ENCODE measurements around the gene CUX1.

Gene CUX1

DNA sequence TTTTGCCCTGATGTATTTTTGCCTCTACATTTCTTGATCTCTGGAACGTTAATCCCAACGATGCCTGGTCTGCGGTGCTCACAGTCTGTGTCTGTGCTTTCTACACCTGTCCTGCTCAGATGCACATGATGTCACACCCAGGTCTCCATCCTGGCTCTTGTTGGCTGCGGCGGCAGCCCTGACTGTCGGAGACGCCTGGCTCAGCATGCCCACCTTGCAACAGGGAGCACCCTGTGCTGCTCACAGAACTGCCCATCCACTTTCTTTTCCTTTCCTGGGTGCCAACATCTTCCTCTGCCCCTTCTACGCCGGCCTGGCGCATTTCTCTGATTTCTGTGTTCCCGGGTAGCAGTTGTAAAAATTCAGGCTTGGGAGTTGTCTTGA, 106.2 kb downstream of the CUX1 start:
- no peak overlapping the region for H3K4me2 ChIP-seq (ENCODE audit: low read length)
- H3K9me3 ChIP-seq (ENCODE audit: control insufficient read depth, insufficient read depth, low read length) = no peaks in the 10 kb centered on the region
- H3K27me3 ChIP-seq (ENCODE audit: control insufficient read depth, low read length) = no peaks in the 10 kb centered on the region
- H3F3A ChIP-seq (ENCODE audit: control insufficient read depth, insufficient read depth) = no peaks in the 10 kb centered on the region
- no peak overlapping the region for H3K27ac ChIP-seq (ENCODE audit: low read depth, low read length)
- TF ChIP-seq EZH2phosphoT487 (IDR thresholded peaks at IDR 0.05; ENCODE audit: borderline replicate concordance, low read length) = no peak
- TF ChIP-seq, protein P1, sequence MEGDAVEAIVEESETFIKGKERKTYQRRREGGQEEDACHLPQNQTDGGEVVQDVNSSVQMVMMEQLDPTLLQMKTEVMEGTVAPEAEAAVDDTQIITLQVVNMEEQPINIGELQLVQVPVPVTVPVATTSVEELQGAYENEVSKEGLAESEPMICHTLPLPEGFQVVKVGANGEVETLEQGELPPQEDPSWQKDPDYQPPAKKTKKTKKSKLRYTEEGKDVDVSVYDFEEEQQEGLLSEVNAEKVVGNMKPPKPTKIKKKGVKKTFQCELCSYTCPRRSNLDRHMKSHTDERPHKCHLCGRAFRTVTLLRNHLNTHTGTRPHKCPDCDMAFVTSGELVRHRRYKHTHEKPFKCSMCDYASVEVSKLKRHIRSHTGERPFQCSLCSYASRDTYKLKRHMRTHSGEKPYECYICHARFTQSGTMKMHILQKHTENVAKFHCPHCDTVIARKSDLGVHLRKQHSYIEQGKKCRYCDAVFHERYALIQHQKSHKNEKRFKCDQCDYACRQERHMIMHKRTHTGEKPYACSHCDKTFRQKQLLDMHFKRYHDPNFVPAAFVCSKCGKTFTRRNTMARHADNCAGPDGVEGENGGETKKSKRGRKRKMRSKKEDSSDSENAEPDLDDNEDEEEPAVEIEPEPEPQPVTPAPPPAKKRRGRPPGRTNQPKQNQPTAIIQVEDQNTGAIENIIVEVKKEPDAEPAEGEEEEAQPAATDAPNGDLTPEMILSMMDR (IDR thresholded peaks at IDR 0.05; ENCODE audit: low read depth, low read length, poor library complexity, severe bottlenecking) = no peak
- no peak overlapping the region for H3K4me3 ChIP-seq (ENCODE audit: low read length)
- H3K79me2 ChIP-seq (ENCODE audit: control insufficient read depth, low read length) = peaks cover 94% of the 10 kb centered on the region
- H3K9me2 ChIP-seq (replicated peaks; ENCODE audit: control insufficient read depth, low read length) = no peaks in the 10 kb centered on the region
- H3K36me3 ChIP-seq (ENCODE audit: control insufficient read depth, low read length) = peaks cover 71% of the 10 kb centered on the region
- H3K4me1 ChIP-seq (ENCODE audit: control insufficient read depth, low read length) = no peaks in the 10 kb centered on the region
- peaks cover 24% of the 10 kb centered on the region; the same call in 1 of the 2 replicates for H4K20me1 ChIP-seq (ENCODE audit: control insufficient read depth, insufficient read depth, low read depth, low read length)

DNA sequence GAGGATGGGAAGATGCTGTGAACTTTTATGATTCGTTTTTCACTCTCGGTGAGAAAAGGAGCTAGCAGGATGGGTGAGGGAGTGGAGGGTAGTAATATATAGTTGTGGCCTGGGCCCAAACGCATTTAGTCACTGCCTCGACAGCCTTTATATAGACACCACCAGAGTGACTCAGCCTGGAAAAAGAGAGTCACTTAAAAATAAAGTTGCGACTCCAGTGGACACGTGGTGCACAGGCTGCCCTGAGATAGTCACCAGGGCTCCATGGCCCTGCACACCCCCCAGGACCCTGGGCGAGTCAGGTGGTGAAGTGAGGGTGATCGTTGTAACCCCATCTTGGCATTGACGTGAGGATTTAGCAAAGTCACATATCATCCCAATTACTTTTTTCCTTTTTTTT, 106.7 kb downstream of the CUX1 start:
- no peaks in the 10 kb centered on the region for H3K9me2 ChIP-seq (replicated peaks; ENCODE audit: control insufficient read depth, low read length)
- H3K9me3 ChIP-seq (ENCODE audit: control insufficient read depth, insufficient read depth, low read length) = no peaks in the 10 kb centered on the region
- H3K36me3 ChIP-seq (ENCODE audit: control insufficient read depth, low read length) = peaks cover 66% of the 10 kb centered on the region
- H3K27me3 ChIP-seq (ENCODE audit: control insufficient read depth, low read length) = no peaks in the 10 kb centered on the region
- H3F3A ChIP-seq (ENCODE audit: control insufficient read depth, insufficient read depth) = 0 out of 2 replicates have a peak, but pooled peaks cover 2% of the 10 kb centered on the region
- no peak overlapping the region for H3K4me2 ChIP-seq (ENCODE audit: low read length)
- H3K4me1 ChIP-seq (ENCODE audit: control insufficient read depth, low read length) = no peaks in the 10 kb centered on the region
- TF ChIP-seq EZH2phosphoT487 (IDR thresholded peaks at IDR 0.05; ENCODE audit: borderline replicate concordance, low read length) = no peak
- TF ChIP-seq, protein P1 (IDR thresholded peaks at IDR 0.05; ENCODE audit: low read depth, low read length, poor library complexity, severe bottlenecking) = no peak
- H4K20me1 ChIP-seq (ENCODE audit: control insufficient read depth, insufficient read depth, low read depth, low read length) = peaks cover 24% of the 10 kb centered on the region; the same call in 1 of the 2 replicates
- peaks cover 92% of the 10 kb centered on the region for H3K79me2 ChIP-seq (ENCODE audit: control insufficient read depth, low read length)
- H3K4me3 ChIP-seq (ENCODE audit: low read length) = no peak overlapping the region
- no peak overlapping the region for H3K27ac ChIP-seq (ENCODE audit: low read depth, low read length)

DNA sequence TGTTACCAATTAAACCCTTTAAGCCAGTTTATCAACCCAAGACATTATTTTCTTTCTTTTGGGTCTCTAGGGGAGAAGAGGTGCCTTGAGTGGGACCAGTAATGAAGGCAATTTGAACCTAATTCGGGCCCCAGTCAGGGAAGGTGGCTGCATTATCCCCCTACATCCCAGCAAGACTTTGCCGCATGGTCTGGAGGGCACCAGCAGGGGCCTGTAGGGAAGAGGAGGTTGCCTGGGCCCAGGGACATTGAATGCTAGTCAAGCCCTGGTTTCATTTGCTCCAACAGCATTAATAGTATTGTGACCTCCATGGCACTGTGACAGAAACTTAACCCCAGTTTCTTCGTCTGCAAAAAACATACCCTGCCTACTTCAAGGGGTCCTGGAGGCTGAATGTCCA, 108.8 kb downstream of the CUX1 start:
- Histone ChIP-seq H3K4me2 (ENCODE audit: low read length) (no peak overlapping the region), H3K36me3 (ENCODE audit: control insufficient read depth, low read length) (peaks cover 61% of the 10 kb centered on the region), H3K9me2 (replicated peaks; ENCODE audit: control insufficient read depth, low read length) (no peaks in the 10 kb centered on the region), H3K79me2 (ENCODE audit: control insufficient read depth, low read length) (peaks cover 94% of the 10 kb centered on the region), H3K4me3 (ENCODE audit: low read length) (no peak overlapping the region), H3K27ac (ENCODE audit: low read depth, low read length) (no peak overlapping the region), H3F3A (ENCODE audit: control insufficient read depth, insufficient read depth) (0 out of 2 replicates have a peak, but pooled peaks cover 3% of the 10 kb centered on the region), H4K20me1 (ENCODE audit: control insufficient read depth, insufficient read depth, low read depth, low read length) (peaks cover 20% of the 10 kb centered on the region; the same call in 1 of the 2 replicates), H3K27me3 (ENCODE audit: control insufficient read depth, low read length) (no peaks in the 10 kb centered on the region), H3K9me3 (ENCODE audit: control insufficient read depth, insufficient read depth, low read length) (no peaks in the 10 kb centered on the region), H3K4me1 (ENCODE audit: control insufficient read depth, low read length) (peaks cover 8% of the 10 kb centered on the region)
- TF ChIP-seq, protein P1 (IDR thresholded peaks at IDR 0.05; ENCODE audit: low read depth, low read length, poor library complexity, severe bottlenecking) = no peak
- no peak for TF ChIP-seq EZH2phosphoT487 (IDR thresholded peaks at IDR 0.05; ENCODE audit: borderline replicate concordance, low read length)
